SK-N-SH (cell line): ENCODE data around the gene ATP13A3. TPM values are rescaled to one million over a fixed set of nuclear protein-coding genes. Genes with fewer than 3 reads are reported as not detected.

Experiments
- CTCF ChIA-PET: fragments of 300-600, 350-600 bp; formaldehyde crosslinking; extraction: SDS; loops from one replicate; lab custom pipeline; 2021; lab: Yijun Ruan, JAX
- POLR2A ChIA-PET: fragments of 350-600 bp; sonication (Branson Sonifier 250); formaldehyde crosslinking; extraction: SDS; loops from one replicate; lab custom pipeline; 2020; ENCODE audit warnings: antibody characterized with exemption, inconsistent platforms; lab: Yijun Ruan, JAX
- DNase-seq: peaks from one replicate; pipeline ENCODE4 v3.0.0; 2012
- H2AFZ ChIP-seq: fragments of 200-600 bp; sonication (generic); 2 replicates; pipeline ENCODE4 v1.8.1; 2016; ENCODE audit warnings: antibody characterized with exemption, mild to moderate bottlenecking, low read depth
- H3F3A ChIP-seq: fragments of 200-600 bp; sonication (generic); replicated peaks from 2 replicates; pipeline ENCODE3; 2016; ENCODE audit warnings: antibody characterized with exemption, mild to moderate bottlenecking; ENCODE audit not compliant: insufficient read depth
- H3K27ac ChIP-seq, 2 experiments: fragments of 200-500 bp in 1 of 2; fragments of 200-600 bp in 1 of 2; sonication (Bioruptor generic) in 1 of 2; sonication (generic), shearing (Covaris generic) in 1 of 2; 2 replicates each; pipeline versions ENCODE4 v1.5.1 to v1.6.1; 2014 to 2016; ENCODE audit warnings: low read depth in 2 of 2, inconsistent platforms in 1 of 2, low read length in 1 of 2, mild to moderate bottlenecking in 1 of 2, mixed read lengths in 1 of 2
- H3K27me3 ChIP-seq: fragments of 200-600 bp; sonication (generic), shearing (Covaris generic); 2 replicates; pipeline ENCODE4 v1.6.1; 2016; ENCODE audit warnings: mixed run types; ENCODE audit not compliant: insufficient read depth
- H3K36me3 ChIP-seq, 2 experiments: fragments of 200-500 bp in 1 of 2; fragments of 200-600 bp in 1 of 2; sonication (Bioruptor generic) in 1 of 2; sonication (generic) in 1 of 2; replicated peaks in 1 of 2; 2 replicates each; pipeline versions ENCODE3 to v1.5.1; 2014 to 2016; ENCODE audit warnings: low read length in 1 of 2, mild to moderate bottlenecking in 1 of 2; ENCODE audit not compliant: insufficient read depth in 2 of 2, control insufficient read depth in 1 of 2
- H3K4me1 ChIP-seq, 2 experiments: fragments of 200-500 bp in 1 of 2; fragments of 200-600 bp in 1 of 2; sonication (Bioruptor generic) in 1 of 2; sonication (generic), shearing (Covaris generic) in 1 of 2; 2 replicates each; pipeline versions ENCODE4 v1.5.1 to v1.6.1; 2014 to 2016; ENCODE audit warnings: low read depth in 1 of 2, low read length in 1 of 2, mixed run types in 1 of 2; ENCODE audit not compliant: insufficient read depth in 2 of 2, control insufficient read depth in 1 of 2
- H3K4me2 ChIP-seq: fragments of 200-600 bp; sonication (generic), shearing (Covaris generic); 2 replicates; pipeline ENCODE4 v1.6.1; 2017; ENCODE audit warnings: mixed run types
- H3K4me3 ChIP-seq, 2 experiments: fragments of 200-500 bp in 1 of 2; fragments of 200-600 bp in 1 of 2; sonication (Bioruptor generic) in 1 of 2; sonication (generic), shearing (Covaris generic) in 1 of 2; 2 replicates each; pipeline versions ENCODE4 v1.5.1 to v1.8.1; 2014 to 2016; ENCODE audit warnings: low read depth in 2 of 2, inconsistent platforms in 1 of 2, low read length in 1 of 2, mild to moderate bottlenecking in 1 of 2, mixed read lengths in 1 of 2, moderate library complexity in 1 of 2
- H3K79me2 ChIP-seq: fragments of 200-600 bp; sonication (generic); 2 replicates; pipeline ENCODE4 v1.8.1; 2017; ENCODE audit warnings: mild to moderate bottlenecking; ENCODE audit not compliant: insufficient read depth
- H3K9ac ChIP-seq: fragments of 200-600 bp; sonication (generic); 2 replicates; pipeline ENCODE4 v1.6.1; 2017; ENCODE audit warnings: mixed run types
- H3K9me2 ChIP-seq: fragments of 200-600 bp; sonication (generic); 2 replicates; pipeline ENCODE4 v1.6.1; 2017; ENCODE audit warnings: mixed run types
- H3K9me3 ChIP-seq: fragments of 200-600 bp; sonication (generic); 2 replicates; pipeline ENCODE4 v1.6.1; 2017; ENCODE audit warnings: mixed run types, mild to moderate bottlenecking, moderate library complexity
- H4K20me1 ChIP-seq: fragments of 200-600 bp; sonication (generic); 2 replicates; pipeline ENCODE4 v1.6.1; 2017; ENCODE audit warnings: mild to moderate bottlenecking, mixed run types; ENCODE audit not compliant: insufficient read depth
- CHD2 ChIP-seq: fragments of 150-350 bp; IDR thresholded peaks from 2 replicates; pipeline ENCODE4 v1.6.1; 2018; ENCODE audit warnings: low read length; ENCODE audit not compliant: partially characterized antibody
- ELF1 ChIP-seq: IDR thresholded peaks from 2 replicates; pipeline ENCODE4 v1.4.0; 2012
- EZH2phosphoT487 ChIP-seq: fragments of 200-600 bp; sonication (generic); IDR thresholded peaks from 2 replicates; pipeline ENCODE4 v1.6.1; 2017; ENCODE audit warnings: low read depth, mixed run types, mild to moderate bottlenecking, antibody characterized with exemption, moderate library complexity, borderline replicate concordance
- FOXJ3 ChIP-seq: sonication (generic); formaldehyde crosslinking; IDR thresholded peaks from 2 replicates; pipeline ENCODE4 v1.5.1; 2020; ENCODE audit warnings: mild to moderate bottlenecking, missing genetic modification reagents
- GABPA ChIP-seq: IDR thresholded peaks from 2 replicates; pipeline ENCODE4 v1.4.0; 2012; ENCODE audit warnings: low read depth, mild to moderate bottlenecking
- GATA2 ChIP-seq: sonication (generic); formaldehyde crosslinking; IDR thresholded peaks from 2 replicates; pipeline ENCODE4 v1.5.0; 2020; ENCODE audit warnings: mild to moderate bottlenecking, missing genetic modification reagents
- MEF2A ChIP-seq: IDR thresholded peaks from 2 replicates; pipeline ENCODE4 v1.4.0; 2012; ENCODE audit warnings: low read depth, borderline replicate concordance
- MXI1 ChIP-seq: IDR thresholded peaks from 2 replicates; pipeline ENCODE4 v1.6.1; 2012; ENCODE audit warnings: mild to moderate bottlenecking, low read depth, low read length, improper control_type of control experiment
- NRF1 ChIP-seq: IDR thresholded peaks from 2 replicates; pipeline ENCODE4 v1.6.1; 2012; ENCODE audit warnings: low read depth, mild to moderate bottlenecking, low read length
- POLR2AphosphoS5 ChIP-seq: IDR thresholded peaks from 2 replicates; pipeline ENCODE4 v1.6.1; 2012; ENCODE audit warnings: low read depth, low read length
- RXRA ChIP-seq: IDR thresholded peaks from 2 replicates; pipeline ENCODE4 v1.4.0; 2012; ENCODE audit warnings: low read depth, mild to moderate bottlenecking, borderline replicate concordance
- SIN3A ChIP-seq: IDR thresholded peaks from 2 replicates; pipeline ENCODE4 v1.6.1; 2012; ENCODE audit warnings: low read depth, mild to moderate bottlenecking, low read length, moderate library complexity, borderline replicate concordance
- SMC3 ChIP-seq: IDR thresholded peaks from 2 replicates; pipeline ENCODE4 v1.6.1; 2012; ENCODE audit warnings: low read depth, low read length, improper control_type of control experiment
- TCF12 ChIP-seq: IDR thresholded peaks from 2 replicates; pipeline ENCODE4 v1.4.0; 2012
- YY1 ChIP-seq: IDR thresholded peaks from 2 replicates; pipeline ENCODE4 v1.4.0; 2012; ENCODE audit warnings: low read depth, mild to moderate bottlenecking
- WGBS: methylation state at CpG from one replicate; pipeline ENCODE4 v1.1.6; 2017; ENCODE audit warnings: low lambda C conversion rate; 5-methylcytosine and 5-hydroxymethylcytosine counted together
- polyA plus RNA-seq, 3 experiments: library from polyadenylated mRNA; depleted of rRNA; stranded (reverse); fragments of >200 nt; gene quantifications; 2 replicates each; pipeline ENCODE4 v1.2.3, GENCODE V29; 2012
- TF ChIP-seq, protein P1 (sequence below): IDR thresholded peaks from 2 replicates; pipeline ENCODE4 v1.4.0; 2012; ENCODE audit warnings: low read depth
- TF ChIP-seq, protein P2 (sequence below): fragments of 150-350 bp; IDR thresholded peaks from 2 replicates; pipeline ENCODE4 v1.6.1; 2017; ENCODE audit warnings: antibody characterized with exemption, low read length, low read depth, borderline replicate concordance
- TF ChIP-seq, protein P3 (sequence below): IDR thresholded peaks from 2 replicates; pipeline ENCODE4 v1.6.1; 2012; ENCODE audit warnings: mild to moderate bottlenecking, low read depth, low read length, moderate library complexity
- TF ChIP-seq, protein P4 (sequence below): fragments of 200-600 bp; sonication (generic); IDR thresholded peaks from 2 replicates; pipeline ENCODE4 v1.6.1; 2017; ENCODE audit warnings: antibody characterized with exemption, mild to moderate bottlenecking, moderate library complexity
- TF ChIP-seq, protein P5 (sequence below): fragments of 150-350 bp; IDR thresholded peaks from 2 replicates; pipeline ENCODE4 v1.6.1; 2016; ENCODE audit warnings: mild to moderate bottlenecking, low read depth, low read length

Gene ATP13A3
- polyA plus RNA-seq, 1 of the 3 experiments (the other 2 are of a cell fraction): 48.2 TPM

DNA sequence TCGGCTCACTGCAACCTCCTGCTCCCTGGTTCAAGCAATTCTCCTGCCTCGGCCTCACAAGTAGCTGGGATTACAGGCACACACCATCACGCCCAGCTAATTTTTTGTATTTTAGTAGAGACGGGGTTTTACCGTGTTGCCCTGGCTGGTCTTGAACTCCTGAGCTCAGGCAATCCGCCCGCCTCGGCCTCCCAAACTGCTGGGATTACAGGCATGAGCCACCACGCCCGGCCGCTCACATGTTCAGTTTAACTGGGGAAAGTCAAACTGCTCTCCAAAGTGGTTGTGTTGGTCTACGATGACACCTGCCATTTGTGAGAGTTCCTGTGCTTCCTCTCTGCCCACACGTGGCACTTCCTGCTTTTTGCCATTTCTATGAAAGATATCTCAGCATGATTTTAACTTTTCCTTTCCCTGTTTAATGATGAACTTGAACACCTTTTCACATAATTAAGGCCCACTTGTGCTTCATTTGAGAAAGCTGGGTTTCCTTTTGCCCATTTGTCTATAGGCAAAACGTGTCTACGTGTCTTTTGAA lies 86.9 kb downstream of the ATP13A3 start:
- H3K4me3 ChIP-seq: no peak overlapping the region
- H3K9me3 ChIP-seq: no peaks in the 10 kb centered on the region
- H3K9ac ChIP-seq: no peak overlapping the region
- H3K27ac ChIP-seq: no peak overlapping the region
- H3K79me2 ChIP-seq: no peaks in the 10 kb centered on the region
- 0 out of 2 replicates have a peak, but pooled peaks cover 6% of the 10 kb centered on the region for H4K20me1 ChIP-seq
- TF ChIP-seq RXRA (no peak), GABPA (no peak)
- no peak overlapping the region for H3K4me2 ChIP-seq
- peaks cover 23 to 29% of the 10 kb centered on the region in 2 experiments for H3K36me3 ChIP-seq
- WGBS: 95% methylated on average over 15 of the region's 15 CpGs
- no peak overlapping the region for H2AFZ ChIP-seq
- H3F3A ChIP-seq: peaks cover 27% of the 10 kb centered on the region
- H3K27me3 ChIP-seq: no peaks in the 10 kb centered on the region
- no peaks in the 10 kb centered on the region for H3K4me1 ChIP-seq
- ChIA-PET POLR2A (no interaction called here), CTCF (interaction anchor here (1.6 to 6.7 kb wide), 3 partner anchors 56 to 619 kb away, joined by 4 to 71 read pairs (median 20); no protein-coding TSS in a partner anchor)
- DNase-seq: no peak
- H3K9me2 ChIP-seq: no peaks in the 10 kb centered on the region

DNA sequence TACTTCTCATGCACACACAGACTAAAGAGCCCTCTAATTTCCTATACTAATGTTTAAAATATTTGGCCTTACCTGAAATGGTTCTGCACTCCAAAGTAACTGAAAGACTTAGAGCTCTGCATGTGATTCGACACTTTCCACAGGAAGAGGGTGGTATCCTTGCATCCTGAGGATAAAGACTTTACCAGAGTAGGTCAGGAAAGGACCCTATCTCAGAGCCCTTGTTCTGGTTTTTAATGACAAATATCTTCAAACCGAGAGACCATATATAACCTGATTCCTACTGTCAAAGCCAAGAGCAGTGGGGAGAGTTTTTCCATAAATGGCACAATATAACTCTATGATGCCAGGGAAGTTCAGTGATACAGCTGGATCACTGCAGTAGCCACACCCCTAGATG lies 87.6 kb downstream of the ATP13A3 start, which contains the start of gene GP5:
GP5 (minus strand) TSS at position 101 of the 400 bp plus-strand sequence. CDS start 984 bp downstream, outside the sequence.
- H3K27ac ChIP-seq: no peak within 1 kb of the TSS
- H2AFZ ChIP-seq: no peak within 1 kb of the TSS
- peaks cover 18 to 21% of the 10 kb centered on the region in 2 experiments for H3K36me3 ChIP-seq
- H3K4me1 ChIP-seq: no peaks in the 10 kb centered on the region; a peak in 1 of 4 replicates
- H3K9ac ChIP-seq: no peak within 1 kb of the TSS
- no peak within 1 kb of the TSS for H3K4me2 ChIP-seq
- ChIA-PET CTCF (interaction anchor here (1.1 to 6.7 kb wide), 5 partner anchors 20 to 618 kb away, joined by 3 to 71 read pairs (median 4); no protein-coding TSS in a partner anchor), POLR2A (no interaction called here)
- H3K79me2 ChIP-seq: no peaks in the 10 kb centered on the region
- no peaks in the 10 kb centered on the region for H3K27me3 ChIP-seq
- no peak for DNase-seq
- no peaks in the 10 kb centered on the region for H3K9me2 ChIP-seq
- H4K20me1 ChIP-seq: 0 out of 2 replicates have a peak, but pooled peaks cover 5% of the 10 kb centered on the region
- no peak within 1 kb of the TSS for H3K4me3 ChIP-seq
- H3F3A ChIP-seq: peaks cover 25% of the 10 kb centered on the region
- 78% methylated on average over 2 of the region's 2 CpGs for WGBS
- no peaks in the 10 kb centered on the region for H3K9me3 ChIP-seq
- TF ChIP-seq FOXJ3 (CRISPR knock-in tag) (no peak), YY1 (no peak), CHD2 (no peak), NRF1 (no peak), GATA2 (CRISPR knock-in tag) (no peak), MEF2A (no peak), SIN3A (no peak), MXI1 (no peak), EZH2phosphoT487 (no peak), SMC3 (no peak), POLR2AphosphoS5 (no peak; the same call in 1 of the 2 replicates), ELF1 (no peak), TCF12 (no peak), GABPA (no peak)
- TF ChIP-seq, protein P1, sequence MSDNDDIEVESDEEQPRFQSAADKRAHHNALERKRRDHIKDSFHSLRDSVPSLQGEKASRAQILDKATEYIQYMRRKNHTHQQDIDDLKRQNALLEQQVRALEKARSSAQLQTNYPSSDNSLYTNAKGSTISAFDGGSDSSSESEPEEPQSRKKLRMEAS: no peak
- TF ChIP-seq, protein P2, sequence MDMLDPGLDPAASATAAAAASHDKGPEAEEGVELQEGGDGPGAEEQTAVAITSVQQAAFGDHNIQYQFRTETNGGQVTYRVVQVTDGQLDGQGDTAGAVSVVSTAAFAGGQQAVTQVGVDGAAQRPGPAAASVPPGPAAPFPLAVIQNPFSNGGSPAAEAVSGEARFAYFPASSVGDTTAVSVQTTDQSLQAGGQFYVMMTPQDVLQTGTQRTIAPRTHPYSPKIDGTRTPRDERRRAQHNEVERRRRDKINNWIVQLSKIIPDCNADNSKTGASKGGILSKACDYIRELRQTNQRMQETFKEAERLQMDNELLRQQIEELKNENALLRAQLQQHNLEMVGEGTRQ: no peak
- TF ChIP-seq, protein P3, sequence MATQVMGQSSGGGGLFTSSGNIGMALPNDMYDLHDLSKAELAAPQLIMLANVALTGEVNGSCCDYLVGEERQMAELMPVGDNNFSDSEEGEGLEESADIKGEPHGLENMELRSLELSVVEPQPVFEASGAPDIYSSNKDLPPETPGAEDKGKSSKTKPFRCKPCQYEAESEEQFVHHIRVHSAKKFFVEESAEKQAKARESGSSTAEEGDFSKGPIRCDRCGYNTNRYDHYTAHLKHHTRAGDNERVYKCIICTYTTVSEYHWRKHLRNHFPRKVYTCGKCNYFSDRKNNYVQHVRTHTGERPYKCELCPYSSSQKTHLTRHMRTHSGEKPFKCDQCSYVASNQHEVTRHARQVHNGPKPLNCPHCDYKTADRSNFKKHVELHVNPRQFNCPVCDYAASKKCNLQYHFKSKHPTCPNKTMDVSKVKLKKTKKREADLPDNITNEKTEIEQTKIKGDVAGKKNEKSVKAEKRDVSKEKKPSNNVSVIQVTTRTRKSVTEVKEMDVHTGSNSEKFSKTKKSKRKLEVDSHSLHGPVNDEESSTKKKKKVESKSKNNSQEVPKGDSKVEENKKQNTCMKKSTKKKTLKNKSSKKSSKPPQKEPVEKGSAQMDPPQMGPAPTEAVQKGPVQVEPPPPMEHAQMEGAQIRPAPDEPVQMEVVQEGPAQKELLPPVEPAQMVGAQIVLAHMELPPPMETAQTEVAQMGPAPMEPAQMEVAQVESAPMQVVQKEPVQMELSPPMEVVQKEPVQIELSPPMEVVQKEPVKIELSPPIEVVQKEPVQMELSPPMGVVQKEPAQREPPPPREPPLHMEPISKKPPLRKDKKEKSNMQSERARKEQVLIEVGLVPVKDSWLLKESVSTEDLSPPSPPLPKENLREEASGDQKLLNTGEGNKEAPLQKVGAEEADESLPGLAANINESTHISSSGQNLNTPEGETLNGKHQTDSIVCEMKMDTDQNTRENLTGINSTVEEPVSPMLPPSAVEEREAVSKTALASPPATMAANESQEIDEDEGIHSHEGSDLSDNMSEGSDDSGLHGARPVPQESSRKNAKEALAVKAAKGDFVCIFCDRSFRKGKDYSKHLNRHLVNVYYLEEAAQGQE: no peak
- TF ChIP-seq, protein P4, sequence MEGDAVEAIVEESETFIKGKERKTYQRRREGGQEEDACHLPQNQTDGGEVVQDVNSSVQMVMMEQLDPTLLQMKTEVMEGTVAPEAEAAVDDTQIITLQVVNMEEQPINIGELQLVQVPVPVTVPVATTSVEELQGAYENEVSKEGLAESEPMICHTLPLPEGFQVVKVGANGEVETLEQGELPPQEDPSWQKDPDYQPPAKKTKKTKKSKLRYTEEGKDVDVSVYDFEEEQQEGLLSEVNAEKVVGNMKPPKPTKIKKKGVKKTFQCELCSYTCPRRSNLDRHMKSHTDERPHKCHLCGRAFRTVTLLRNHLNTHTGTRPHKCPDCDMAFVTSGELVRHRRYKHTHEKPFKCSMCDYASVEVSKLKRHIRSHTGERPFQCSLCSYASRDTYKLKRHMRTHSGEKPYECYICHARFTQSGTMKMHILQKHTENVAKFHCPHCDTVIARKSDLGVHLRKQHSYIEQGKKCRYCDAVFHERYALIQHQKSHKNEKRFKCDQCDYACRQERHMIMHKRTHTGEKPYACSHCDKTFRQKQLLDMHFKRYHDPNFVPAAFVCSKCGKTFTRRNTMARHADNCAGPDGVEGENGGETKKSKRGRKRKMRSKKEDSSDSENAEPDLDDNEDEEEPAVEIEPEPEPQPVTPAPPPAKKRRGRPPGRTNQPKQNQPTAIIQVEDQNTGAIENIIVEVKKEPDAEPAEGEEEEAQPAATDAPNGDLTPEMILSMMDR: no peak
- TF ChIP-seq, protein P5, sequence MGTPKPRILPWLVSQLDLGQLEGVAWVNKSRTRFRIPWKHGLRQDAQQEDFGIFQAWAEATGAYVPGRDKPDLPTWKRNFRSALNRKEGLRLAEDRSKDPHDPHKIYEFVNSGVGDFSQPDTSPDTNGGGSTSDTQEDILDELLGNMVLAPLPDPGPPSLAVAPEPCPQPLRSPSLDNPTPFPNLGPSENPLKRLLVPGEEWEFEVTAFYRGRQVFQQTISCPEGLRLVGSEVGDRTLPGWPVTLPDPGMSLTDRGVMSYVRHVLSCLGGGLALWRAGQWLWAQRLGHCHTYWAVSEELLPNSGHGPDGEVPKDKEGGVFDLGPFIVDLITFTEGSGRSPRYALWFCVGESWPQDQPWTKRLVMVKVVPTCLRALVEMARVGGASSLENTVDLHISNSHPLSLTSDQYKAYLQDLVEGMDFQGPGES: no peak
